Fibroblast of mammary gland (primary cell): Measurements from ENCODE around the gene SPG11.
"Not testable (repeated sequence)": the region's sequence is repeated elsewhere in the genome, so short reads cannot be mapped to it uniquely, and the experiment has no call there.

Experiments used
- DNase-seq: peaks from one replicate; pipeline ENCODE4 v3.0.0-alpha.2; 2010; ENCODE audit warnings: low read depth
- H3K4me3 ChIP-seq: 2 replicates; pipeline ENCODE4 v1.5.1; 2011; ENCODE audit warnings: low read depth, mild to moderate bottlenecking, low read length, moderate library complexity; ENCODE audit not compliant: control insufficient read depth
- TF ChIP-seq, protein P1 (sequence below): conservative IDR thresholded peaks from 2 replicates; pipeline ENCODE4 v1.5.1; 2011; ENCODE audit warnings: low read depth, low read length, inconsistent platforms; ENCODE audit not compliant: control insufficient read depth, insufficient read depth

SPG11 gene

DNA sequence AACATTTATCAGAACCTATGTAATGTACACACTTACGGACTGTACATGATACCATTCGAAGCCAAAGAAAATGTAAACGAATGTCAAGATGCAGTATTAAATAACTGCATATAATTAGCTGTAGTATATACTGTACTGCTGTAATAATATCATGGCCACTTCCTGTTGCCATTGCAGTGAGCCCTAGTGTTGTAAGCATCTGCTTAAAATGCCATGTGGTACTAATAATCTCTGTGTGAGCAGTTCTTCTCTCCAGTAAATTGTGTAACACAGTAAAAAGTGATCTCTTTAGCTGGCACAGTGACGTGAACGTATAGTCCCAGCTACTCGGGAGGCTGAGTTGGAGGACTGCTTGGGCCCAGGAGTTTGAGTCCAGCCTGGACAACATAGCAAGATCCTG lies 8.6 kb downstream of the SPG11 start:
- TF ChIP-seq, protein P1, sequence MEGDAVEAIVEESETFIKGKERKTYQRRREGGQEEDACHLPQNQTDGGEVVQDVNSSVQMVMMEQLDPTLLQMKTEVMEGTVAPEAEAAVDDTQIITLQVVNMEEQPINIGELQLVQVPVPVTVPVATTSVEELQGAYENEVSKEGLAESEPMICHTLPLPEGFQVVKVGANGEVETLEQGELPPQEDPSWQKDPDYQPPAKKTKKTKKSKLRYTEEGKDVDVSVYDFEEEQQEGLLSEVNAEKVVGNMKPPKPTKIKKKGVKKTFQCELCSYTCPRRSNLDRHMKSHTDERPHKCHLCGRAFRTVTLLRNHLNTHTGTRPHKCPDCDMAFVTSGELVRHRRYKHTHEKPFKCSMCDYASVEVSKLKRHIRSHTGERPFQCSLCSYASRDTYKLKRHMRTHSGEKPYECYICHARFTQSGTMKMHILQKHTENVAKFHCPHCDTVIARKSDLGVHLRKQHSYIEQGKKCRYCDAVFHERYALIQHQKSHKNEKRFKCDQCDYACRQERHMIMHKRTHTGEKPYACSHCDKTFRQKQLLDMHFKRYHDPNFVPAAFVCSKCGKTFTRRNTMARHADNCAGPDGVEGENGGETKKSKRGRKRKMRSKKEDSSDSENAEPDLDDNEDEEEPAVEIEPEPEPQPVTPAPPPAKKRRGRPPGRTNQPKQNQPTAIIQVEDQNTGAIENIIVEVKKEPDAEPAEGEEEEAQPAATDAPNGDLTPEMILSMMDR: no peak

GRCh38 chr15:44647637-44648036 lies 15.8 kb downstream of the SPG11 start:
- H3K4me3 ChIP-seq: no peak overlapping the region
- TF ChIP-seq, protein P1: no peak
- DNase-seq: no peak

More for the DNA sequence above, 8.6 kb downstream of the SPG11 start:
- no peak overlapping the region for H3K4me3 ChIP-seq
- DNase-seq: peak; percentile 81

GRCh38 chr15:44647036-44647435 lies 16.4 kb downstream of the SPG11 start:
- TF ChIP-seq, protein P1: no peak
- no peak overlapping the region for H3K4me3 ChIP-seq
- DNase-seq: no peak

- TF ChIP-seq, protein P1: no peak
- DNase-seq: no peak
- no peak overlapping the region for H3K4me3 ChIP-seq
Observed at GRCh38 chr15:44646460-44646859, 17.0 kb downstream of the SPG11 start.

- DNase-seq: no peak
- TF ChIP-seq, protein P1: no peak
Observed at GRCh38 chr15:44641651-44642050, 21.8 kb downstream of the SPG11 start.

DNA sequence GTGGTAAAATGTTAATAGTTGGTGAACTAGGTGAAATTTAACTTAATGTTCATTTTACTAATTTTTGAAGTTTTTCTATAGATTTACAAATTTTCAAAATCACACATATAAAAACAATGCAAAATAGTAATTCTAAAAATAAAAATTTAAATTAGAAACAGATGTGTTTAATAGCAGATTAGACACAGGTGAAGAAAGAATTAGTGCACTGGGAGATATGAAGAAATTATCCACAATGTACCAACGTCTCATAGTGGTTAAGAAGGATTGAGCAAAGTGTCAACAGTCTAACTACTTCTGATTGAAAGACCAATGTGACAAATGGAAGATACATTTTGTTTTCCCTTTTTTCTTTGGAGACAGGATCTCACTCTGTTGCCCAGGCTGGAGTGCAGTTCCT lies 26.5 kb downstream of the SPG11 start:
- no peak overlapping the region for H3K4me3 ChIP-seq
- no peak for DNase-seq
- TF ChIP-seq, protein P1: no peak

More at GRCh38 chr15:44641651-44642050, 21.8 kb downstream of the SPG11 start:
- H3K4me3 ChIP-seq: no peak overlapping the region

DNA sequence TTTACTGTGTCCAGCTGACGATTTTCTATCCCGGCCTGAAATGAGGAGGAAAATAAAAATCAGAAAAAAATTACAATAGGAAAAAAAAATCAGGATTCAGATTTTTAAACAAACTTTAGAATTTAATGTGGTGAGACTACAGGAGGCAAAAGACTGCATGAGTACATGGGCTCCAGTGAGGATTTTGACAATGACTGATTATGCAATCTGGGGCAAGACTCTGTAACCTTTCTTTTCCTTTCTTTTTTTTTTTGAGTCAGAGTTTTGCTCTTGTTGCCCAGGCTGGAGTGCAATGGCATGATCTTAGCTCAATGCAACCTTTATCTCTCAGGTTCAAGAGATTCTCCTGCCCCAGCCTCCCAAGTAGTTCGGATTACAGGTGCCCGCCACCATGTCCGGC lies 29.9 kb downstream of the SPG11 start:
- DNase-seq: peak; percentile 79

GRCh38 chr15:44625286-44625685 lies 38.2 kb downstream of the SPG11 start:
- DNase-seq: not testable (repeated sequence)

More for the DNA sequence above, 29.9 kb downstream of the SPG11 start:
- TF ChIP-seq, protein P1: no peak
- H3K4me3 ChIP-seq: no peak overlapping the region

More at GRCh38 chr15:44625286-44625685, 38.2 kb downstream of the SPG11 start:
- H3K4me3 ChIP-seq: not testable (repeated sequence)
